VCaP (cell line): ENCODE measurements around the gene CADPS.

Source experiments
- H3K27ac ChIP-seq: fragments of 450-650 bp; 2 replicates; pipeline ENCODE4 v1.5.1; 2017
- CTCF ChIP-seq: fragments of 450-650 bp; conservative IDR thresholded peaks from 2 replicates; pipeline ENCODE4 v1.5.1; 2017; ENCODE audit warnings: mild to moderate bottlenecking, moderate library complexity

CADPS gene

DNA sequence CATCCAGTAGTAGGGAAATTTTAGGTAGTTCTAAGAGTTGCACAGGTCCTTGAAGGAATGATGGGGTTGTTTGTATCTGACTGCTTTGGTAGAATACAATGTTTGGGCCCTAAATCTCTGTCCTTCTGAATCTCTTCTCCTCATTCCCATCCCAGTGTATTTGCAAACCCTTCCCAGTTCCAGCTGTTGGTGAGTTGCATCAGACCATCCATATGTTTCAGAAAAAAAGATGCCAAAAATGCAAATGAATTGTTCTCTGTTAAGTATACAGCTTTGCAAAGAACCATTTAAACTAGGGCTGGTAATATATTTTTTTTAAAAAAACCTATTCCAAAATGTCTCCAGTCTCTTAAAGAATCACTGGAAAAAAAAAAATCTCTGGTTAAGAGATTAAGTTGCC is 251.0 kb downstream of the CADPS start:
- no peak for TF ChIP-seq CTCF
- H3K27ac ChIP-seq = no peak overlapping the region

GRCh38 chr3:62622553-62623174 is 252.6 kb downstream of the CADPS start:
- peak; percentile 87 for TF ChIP-seq CTCF
- no peak overlapping the region for H3K27ac ChIP-seq

GRCh38 chr3:62621925-62622324 is 253.3 kb downstream of the CADPS start:
- H3K27ac ChIP-seq = no peak overlapping the region
- no peak for TF ChIP-seq CTCF

DNA sequence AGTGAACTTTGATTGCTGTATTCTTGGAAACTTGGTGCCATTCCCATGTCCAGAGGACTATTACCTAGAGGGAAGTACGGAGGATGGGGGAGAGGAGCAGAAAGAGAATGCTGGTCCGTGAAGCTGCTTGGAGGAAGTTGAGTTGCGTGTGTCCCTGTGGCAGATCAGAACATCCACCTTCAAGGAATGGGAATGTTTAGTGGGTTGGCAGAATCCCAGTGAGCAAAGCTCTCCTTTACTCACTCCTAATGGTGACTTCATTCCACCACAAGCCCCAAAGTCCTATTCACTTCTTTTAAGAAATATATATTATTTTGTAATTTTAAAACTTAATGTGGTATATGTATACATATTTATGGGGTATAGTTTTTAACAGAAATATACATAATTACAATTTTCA is 254.0 kb downstream of the CADPS start:
- no peak for TF ChIP-seq CTCF
- H3K27ac ChIP-seq = no peak overlapping the region

GRCh38 chr3:62615258-62615849 is 259.9 kb downstream of the CADPS start:
- TF ChIP-seq CTCF = no peak
- no peak overlapping the region for H3K27ac ChIP-seq

DNA sequence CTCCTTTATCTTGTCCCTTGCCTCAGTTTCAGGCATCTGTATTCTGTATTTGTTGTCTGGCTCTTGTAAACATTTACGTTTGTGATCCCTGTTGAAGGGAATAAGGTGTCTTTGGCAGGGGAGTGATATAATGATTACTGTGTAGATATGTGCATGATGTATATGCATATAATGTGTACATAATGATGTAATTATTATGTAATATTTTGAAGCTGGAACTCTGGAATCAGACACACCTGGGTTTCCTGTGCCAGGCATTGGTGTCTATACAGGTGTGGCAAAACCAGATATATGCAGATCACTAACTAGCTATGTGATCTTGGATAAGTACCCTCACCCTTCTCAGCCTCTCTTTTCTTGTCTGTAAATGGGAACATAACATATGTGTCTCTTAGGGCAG is 260.7 kb downstream of the CADPS start:
- no peak for TF ChIP-seq CTCF
- no peak overlapping the region for H3K27ac ChIP-seq

DNA sequence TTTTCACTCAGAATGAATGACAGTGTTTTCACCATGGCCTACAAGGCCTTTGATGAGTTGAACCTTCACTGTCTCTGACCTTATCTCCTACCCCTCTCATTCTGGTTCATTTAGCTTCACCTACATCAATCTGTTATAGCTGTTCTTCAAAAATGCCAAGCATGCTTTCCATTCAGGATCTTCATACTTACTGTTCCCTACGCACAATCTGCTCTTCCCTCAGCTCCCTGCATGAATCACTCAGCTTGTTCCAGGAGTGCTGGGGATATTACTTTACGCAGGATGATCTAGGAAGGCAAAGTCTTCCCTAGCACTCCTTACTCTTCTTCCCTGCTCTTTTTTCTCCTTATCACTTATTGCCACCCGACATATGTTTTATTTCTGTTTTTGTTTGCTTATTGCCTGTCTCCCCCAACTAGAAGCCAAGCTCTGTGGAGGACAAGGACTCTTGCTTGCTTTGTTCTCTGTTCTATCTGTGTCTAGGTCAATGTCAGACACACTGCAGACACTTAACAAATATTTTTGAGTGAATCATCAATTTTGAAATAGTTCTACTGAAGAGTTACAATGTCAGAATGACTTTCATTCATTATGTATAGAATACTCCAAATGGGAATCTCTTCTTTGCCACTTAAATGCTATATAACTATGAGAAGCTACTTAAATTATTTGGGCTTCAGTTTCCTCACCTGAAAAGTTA is 263.5 kb downstream of the CADPS start:
- no peak overlapping the region for H3K27ac ChIP-seq
- TF ChIP-seq CTCF = no peak
